Embryonic facial prominence (tissue), 1 donor: ENCODE measurements around the gene BORCS5.
"Not testable (repeated sequence)": the region's sequence is repeated elsewhere in the genome, so short reads cannot be mapped to it uniquely, and the experiment has no call there.

Experiments
- DNase-seq: peaks from one replicate; pipeline ENCODE4 v3.0.0-alpha.2; 2016; ENCODE audit errors: extremely low spot score

Gene BORCS5

GRCh38 chr12:12461923-12462315 is 105.0 kb downstream of the BORCS5 start:
- no peak for DNase-seq

- no peak for DNase-seq
These were observed 108.6 kb downstream of the BORCS5 start for GRCh38 chr12:12465522-12465921.

GRCh38 chr12:12466157-12466556 is 109.3 kb downstream of the BORCS5 start:
- DNase-seq, result no peak

GRCh38 chr12:12467264-12467663 is 110.4 kb downstream of the BORCS5 start:
- DNase-seq, result no peak

DNA sequence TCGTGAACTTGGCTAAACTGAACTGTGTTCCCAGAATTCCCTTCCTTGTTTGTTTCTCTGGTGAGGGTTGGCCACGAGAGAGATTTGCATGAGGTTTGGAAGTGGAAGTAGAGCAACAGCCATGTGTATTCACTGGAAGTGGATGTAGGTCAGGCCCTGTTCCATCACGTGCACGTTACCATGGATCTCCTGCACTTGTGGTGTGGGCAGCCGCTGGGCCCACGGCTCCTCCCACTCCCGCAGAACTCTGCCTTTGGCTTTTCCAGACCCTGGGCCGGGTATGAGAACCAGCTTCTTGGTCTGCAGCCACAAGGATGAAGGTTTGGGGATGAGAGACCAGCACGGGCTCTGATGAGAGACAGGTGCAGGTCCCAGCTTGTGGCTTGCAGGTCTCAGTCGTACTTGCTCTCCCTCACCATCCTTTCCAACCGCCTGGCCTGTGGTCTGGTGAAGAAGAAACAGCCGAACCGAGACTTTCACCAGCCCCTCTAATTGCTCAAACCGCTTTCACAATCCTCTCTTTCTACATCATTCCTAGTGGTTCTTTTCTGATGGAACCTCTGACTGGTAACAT is 110.9 kb downstream of the BORCS5 start:
- DNase-seq, result no peak

- DNase-seq, result no peak
These were observed 111.7 kb downstream of the BORCS5 start for GRCh38 chr12:12468575-12468974.

GRCh38 chr12:12469386-12469785 is 112.5 kb downstream of the BORCS5 start:
- no peak for DNase-seq

GRCh38 chr12:12470751-12471306 is 114.0 kb downstream of the BORCS5 start:
- DNase-seq, result no peak

DNA sequence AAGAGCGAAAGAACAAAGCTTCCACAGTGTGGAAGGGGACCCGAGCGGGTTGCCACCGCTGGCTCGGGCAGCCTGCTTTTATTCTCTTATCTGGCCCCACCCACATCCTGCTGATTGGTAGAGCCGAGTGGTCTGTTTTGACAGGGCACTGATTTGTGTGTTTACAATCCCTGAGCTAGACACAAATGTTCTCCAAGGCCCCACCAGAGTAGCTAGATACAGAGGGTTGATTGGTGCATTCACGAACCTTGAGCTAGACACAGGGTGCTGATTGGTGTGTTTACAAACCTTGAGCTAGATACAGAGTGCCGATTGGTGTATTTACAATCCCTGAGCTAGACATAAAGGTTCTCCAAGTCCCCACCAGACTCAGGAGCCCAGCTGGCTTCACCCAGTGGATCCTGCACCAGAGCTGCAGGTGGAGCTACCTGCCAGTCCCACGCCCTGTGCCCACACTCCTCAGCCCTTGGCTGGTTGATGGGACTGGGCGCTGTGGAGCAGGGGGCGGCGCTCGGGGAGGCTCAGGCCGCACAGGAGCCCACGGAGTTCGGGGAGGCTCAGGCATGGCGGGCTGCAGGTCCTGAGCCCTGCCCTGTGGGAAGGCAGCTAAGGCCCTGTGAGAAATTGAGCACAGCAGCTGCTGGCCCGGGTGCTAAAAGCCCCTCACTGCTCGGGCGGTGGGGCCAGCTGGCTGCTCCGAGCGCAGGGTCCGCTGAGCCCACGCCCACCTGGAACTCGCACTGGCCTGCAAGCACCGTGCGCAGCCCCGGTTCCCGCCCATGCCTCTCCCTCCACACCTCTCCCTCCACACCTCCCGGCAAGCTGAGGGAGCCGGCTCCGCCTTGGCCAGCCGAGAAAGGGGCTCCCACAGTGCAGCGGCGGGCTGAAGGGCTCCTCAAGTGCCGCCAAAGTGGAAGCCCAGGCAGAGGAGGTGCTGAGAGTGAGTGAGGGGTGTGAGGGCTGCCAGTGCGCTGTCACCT is 115.4 kb downstream of the BORCS5 start:
- DNase-seq, result not testable (repeated sequence)

DNA sequence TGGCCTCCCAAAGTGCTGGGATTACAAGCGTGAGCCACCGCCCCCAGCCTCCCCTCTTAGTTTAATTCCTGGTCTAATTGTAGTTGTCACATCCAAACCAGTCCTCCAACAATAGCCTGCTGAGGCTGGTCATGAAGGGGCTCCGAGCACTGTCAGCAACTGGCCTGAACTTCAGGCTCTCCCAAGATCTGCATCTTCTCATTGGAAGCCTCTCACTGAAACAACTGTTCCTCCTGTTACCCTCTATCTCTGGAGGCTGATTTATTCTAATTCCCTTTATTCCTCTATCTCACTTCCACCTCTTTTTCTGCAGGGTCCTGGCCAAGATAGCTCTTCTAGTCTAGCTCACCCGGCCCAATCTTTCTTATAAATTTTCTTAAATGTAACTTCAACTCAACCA is 116.3 kb downstream of the BORCS5 start:
- no peak for DNase-seq

DNA sequence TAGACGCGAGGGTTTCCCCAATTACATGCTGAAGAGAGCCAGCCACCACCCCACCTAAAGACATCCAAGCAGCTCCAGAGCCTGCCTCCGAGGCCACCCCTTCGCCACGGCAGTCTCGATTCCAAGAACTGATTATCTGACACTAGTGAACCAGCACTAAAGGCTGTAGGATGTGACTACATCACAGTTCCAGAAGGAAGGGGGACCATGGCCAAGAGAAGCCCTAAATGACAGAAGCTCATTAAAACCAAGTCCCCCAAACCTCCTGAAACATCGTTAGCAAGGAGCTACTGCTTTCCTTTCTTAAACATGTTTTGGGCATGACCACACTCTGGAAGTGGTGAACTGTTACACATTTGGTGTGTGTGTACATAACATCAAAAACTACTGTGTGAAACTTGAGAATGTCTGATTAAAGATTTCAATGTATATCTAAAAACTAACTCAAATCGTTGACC is 117.6 kb downstream of the BORCS5 start:
- no peak for DNase-seq

DNA sequence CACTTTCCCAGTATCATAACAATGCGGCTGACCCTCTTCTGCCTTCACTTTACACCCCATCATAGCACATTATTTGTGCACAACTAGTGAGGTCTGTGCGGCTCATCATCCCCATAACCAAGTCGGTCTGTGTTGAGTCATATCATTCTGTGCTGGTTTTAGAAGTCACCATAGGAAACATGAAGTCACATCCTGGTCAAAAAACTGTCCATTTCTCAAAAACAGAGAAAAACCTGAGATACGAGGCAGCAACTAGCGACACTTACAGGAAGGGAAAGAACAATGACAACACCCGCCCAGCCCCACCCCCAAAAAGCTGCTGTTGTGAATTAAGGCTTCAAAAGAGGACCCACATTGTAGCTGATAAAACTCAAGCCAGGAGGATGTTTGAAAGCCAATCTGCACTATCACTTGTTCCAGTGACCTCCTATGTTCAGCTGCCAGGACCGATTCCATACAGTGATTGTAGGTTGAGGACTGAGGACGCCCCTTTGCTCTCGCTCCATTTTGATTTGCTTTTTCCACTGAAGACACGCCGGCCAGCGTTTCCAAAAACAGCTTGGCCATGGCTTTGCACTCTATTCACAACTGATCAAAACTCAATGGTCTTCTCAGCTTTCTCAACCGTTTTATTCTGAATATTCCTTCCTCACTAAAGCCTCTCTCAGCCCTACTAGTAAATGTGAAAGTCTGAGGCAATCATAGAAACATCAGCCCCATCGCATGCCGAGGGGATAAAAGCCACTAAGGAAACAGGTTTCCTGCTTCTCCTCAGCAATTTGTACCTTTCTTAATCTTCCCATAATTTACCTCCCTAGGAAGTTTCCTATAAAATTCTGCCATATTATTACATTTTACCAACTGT is 118.3 kb downstream of the BORCS5 start:
- no peak for DNase-seq

DNA sequence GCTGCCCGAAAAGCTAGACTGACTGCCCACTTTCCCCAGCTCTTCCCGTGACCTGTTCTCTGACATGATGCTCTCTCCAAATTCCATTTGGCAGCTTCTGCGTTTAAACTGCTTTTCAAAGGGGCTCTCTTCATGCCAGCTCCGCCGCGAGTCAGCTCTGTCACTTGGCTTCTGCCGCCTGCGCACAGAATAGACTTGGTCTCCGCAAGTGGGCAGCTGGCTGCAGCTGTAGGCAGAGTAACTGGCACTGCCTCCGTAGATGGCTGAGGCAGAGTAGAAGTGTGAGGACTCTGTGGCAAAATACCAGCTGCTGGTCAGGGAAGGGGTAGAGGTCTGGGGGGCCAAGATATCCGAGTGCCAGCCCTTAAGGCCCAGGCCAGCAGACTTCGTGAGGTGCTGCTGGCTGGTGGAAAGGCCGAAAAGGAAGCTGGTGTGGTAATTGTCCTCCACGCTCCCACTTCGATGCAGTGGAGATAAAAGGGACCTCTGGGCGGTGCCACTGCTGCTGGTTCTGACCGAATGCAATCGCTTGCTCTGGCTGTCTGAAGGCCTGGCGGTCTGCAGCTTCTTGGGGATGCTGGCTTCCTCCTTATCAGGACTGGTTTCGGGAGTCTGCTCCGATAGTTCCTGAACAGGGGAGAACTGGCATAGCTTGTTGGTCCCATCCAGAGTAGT is 120.1 kb downstream of the BORCS5 start:
- DNase-seq, result no peak

GRCh38 chr12:12477532-12477890 is 120.6 kb downstream of the BORCS5 start:
- DNase-seq, result no peak

DNA sequence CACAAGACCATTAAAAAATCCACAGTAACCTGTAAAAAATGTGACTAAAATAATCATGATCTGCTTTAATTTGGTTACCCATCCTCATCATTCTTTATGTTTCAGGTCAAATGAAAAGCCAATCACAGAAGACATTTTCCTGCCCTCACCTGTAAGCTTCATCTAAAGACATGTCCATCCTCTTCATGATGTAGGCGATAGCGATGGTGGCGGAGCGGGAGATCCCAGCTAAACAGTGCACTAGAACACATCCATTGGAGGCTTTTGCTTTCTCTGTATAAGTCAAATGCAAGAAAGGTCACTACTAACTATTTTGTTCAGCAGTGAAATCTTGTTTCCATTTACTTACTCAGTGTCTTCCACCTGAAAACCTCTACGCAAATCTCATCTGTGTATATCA is 123.2 kb downstream of the BORCS5 start:
- no peak for DNase-seq

- no peak for DNase-seq
These were observed 124.8 kb downstream of the BORCS5 start for GRCh38 chr12:12481631-12482030.

DNA sequence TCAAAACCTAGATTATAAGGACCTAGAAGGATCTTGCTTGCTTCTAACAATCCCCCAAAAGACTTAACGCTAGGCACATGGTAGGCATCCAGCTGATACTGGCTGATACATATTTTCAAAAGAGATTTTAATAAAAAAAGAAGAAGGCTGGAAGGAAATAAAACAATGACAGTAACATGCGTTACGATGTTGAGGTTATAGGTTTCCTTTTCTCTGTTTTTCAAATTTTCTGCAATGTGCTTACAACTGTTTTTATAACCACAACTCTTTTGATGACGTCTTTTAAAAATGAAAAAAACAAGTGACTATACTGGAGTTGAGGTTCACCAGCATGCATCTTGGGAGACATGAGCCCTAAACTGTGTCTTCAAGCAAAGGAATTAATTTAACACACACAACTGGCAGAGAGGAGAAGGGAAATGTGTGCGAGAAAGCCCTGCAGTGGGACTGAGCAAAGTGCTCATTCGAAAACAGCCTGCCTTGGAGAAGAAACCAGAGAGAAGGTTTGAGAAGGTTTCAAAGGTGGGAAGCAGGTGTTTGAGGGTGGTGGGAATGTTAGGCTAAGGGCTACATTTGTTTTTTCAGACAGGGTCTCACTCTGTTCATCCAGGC is 125.4 kb downstream of the BORCS5 start:
- DNase-seq, result no peak

DNA sequence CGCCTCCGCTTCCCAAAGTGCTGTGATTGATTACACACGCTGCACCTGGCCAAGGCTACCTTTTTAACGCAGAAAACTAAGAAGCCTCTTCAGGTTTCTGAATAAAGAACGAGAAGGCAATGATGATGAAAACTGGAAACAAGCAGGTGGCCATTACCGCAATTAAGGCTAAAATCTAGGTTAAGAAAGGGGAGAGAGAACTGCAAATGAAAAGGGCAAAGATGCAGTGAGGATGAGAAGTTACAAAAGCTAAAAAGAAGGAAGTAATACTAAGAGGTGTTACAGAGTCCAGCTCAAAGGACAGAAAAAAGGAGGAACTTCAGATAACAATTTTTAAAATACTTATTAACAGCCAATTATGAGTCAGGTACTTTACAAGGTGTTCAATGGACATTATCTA is 126.1 kb downstream of the BORCS5 start:
- DNase-seq, result no peak

DNA sequence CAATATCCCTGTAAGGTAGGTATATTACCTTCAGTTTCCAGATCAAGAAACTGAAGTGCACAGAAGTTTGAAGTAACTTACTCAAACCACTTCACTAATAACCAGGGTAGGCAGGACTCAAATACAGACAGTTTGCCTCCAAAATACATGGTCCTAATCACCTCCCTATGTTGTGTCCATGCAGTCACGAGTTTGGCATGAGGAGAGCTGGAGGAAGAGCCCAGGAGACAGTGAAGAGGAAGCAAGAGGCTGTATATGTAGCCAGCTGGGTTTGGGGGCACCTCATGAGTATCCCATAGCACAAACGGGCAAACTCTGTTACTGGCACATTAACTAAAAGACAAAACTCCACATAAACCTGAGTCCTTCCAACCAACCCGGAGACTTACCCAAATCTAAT is 126.6 kb downstream of the BORCS5 start:
- DNase-seq, result no peak

- DNase-seq, result no peak
These were observed 129.9 kb downstream of the BORCS5 start for GRCh38 chr12:12486661-12487240.

GRCh38 chr12:12487490-12487889 is 130.6 kb downstream of the BORCS5 start:
- DNase-seq, result no peak
